SK-N-SH treated with all-trans-retinoic acid at 6 μM for 48 hours (cell line): ENCODE measurements around the gene NCOA6.

Source experiments
- ATAC-seq: fragments of 200-7000 bp; cut with Tn5 transposase; 3 replicates; pipeline ENCODE4 v1.9.1; 2020; ENCODE audit warnings: mild to moderate bottlenecking, moderate library complexity
- ARNTL ChIP-seq: fragments of 450-650 bp; formaldehyde crosslinking; IDR thresholded peaks from 2 replicates; pipeline ENCODE4 v1.5.0; 2020; ENCODE audit warnings: low read depth, mild to moderate bottlenecking, moderate library complexity, borderline replicate concordance
- BACH2 ChIP-seq: fragments of 250-450 bp; sonication (Bioruptor Pico); IDR thresholded peaks from 2 replicates; pipeline ENCODE4 v1.9.0; 2021; ENCODE audit warnings: mild to moderate bottlenecking, borderline replicate concordance
- CSDC2 ChIP-seq: fragments of 250-450 bp; sonication (Bioruptor Pico); IDR thresholded peaks from 2 replicates; pipeline ENCODE4 v1.5.0; 2020; ENCODE audit warnings: mild to moderate bottlenecking, moderate library complexity
- GLIS3 ChIP-seq: fragments of 250-450 bp; sonication (Bioruptor Pico); IDR thresholded peaks from 2 replicates; pipeline ENCODE4 v1.5.0; 2020; ENCODE audit warnings: mild to moderate bottlenecking, moderate library complexity
- ISL1 ChIP-seq: fragments of 250-450 bp; sonication (Bioruptor Pico); IDR thresholded peaks from 2 replicates; pipeline ENCODE4 v2.1.2; 2022; ENCODE audit warnings: mild to moderate bottlenecking, moderate library complexity
- OSR1 ChIP-seq: fragments of 250-450 bp; sonication (Bioruptor Pico); IDR thresholded peaks from 2 replicates; pipeline ENCODE4 v1.8.0; 2022; ENCODE audit warnings: moderate library complexity, mild to moderate bottlenecking, inconsistent platforms
- PPARA ChIP-seq: fragments of 250-450 bp; sonication (Bioruptor Pico); IDR thresholded peaks from 2 replicates; pipeline ENCODE4 v1.5.0; 2020; ENCODE audit warnings: mild to moderate bottlenecking, borderline replicate concordance
- RARB ChIP-seq: fragments of 250-450 bp; sonication (Bioruptor Pico); IDR thresholded peaks from 2 replicates; pipeline ENCODE4 v1.8.0; 2021; ENCODE audit warnings: mild to moderate bottlenecking, moderate library complexity
- TCF4 ChIP-seq: fragments of 250-450 bp; sonication (Bioruptor Pico); IDR thresholded peaks from 2 replicates; pipeline ENCODE4 v1.8.0; 2021; ENCODE audit warnings: mild to moderate bottlenecking, moderate library complexity, borderline replicate concordance
- TOX ChIP-seq: fragments of 250-450 bp; sonication (Bioruptor Pico); IDR thresholded peaks from 2 replicates; pipeline ENCODE4 v1.8.0; 2021; ENCODE audit warnings: mild to moderate bottlenecking, moderate library complexity, borderline replicate concordance
- ZC3H10 ChIP-seq: fragments of 250-450 bp; sonication (Bioruptor Pico); IDR thresholded peaks from 2 replicates; pipeline ENCODE4 v1.5.1; 2021; ENCODE audit warnings: mild to moderate bottlenecking, moderate library complexity
- ZFP3 ChIP-seq: fragments of 250-450 bp; sonication (Bioruptor Pico); IDR thresholded peaks from 2 replicates; pipeline ENCODE4 v1.5.0; 2020; ENCODE audit warnings: mild to moderate bottlenecking, moderate library complexity
- ZFP30 ChIP-seq: fragments of 450-650 bp; formaldehyde crosslinking; IDR thresholded peaks from 2 replicates; pipeline ENCODE4 v1.5.0; 2022; ENCODE audit warnings: mild to moderate bottlenecking, moderate library complexity
- ZNF565 ChIP-seq: fragments of 450-650 bp; formaldehyde crosslinking; conservative IDR thresholded peaks from 2 replicates; pipeline ENCODE4 v1.5.0; 2020; ENCODE audit warnings: low read depth, mild to moderate bottlenecking, moderate library complexity
- ZNF70 ChIP-seq: fragments of 450-650 bp; formaldehyde crosslinking; IDR thresholded peaks from 2 replicates; pipeline ENCODE4 v1.5.0; 2020; ENCODE audit warnings: mild to moderate bottlenecking, moderate library complexity
- ZNF8 ChIP-seq: fragments of 450-650 bp; formaldehyde crosslinking; IDR thresholded peaks from 2 replicates; pipeline ENCODE4 v1.5.0; 2020; ENCODE audit warnings: mild to moderate bottlenecking, moderate library complexity
- TF ChIP-seq, protein P1 (sequence below): fragments of 250-450 bp; sonication (Bioruptor Pico); IDR thresholded peaks from 2 replicates; pipeline ENCODE4 v1.8.0; 2021; ENCODE audit warnings: low read depth, mild to moderate bottlenecking, moderate library complexity, borderline replicate concordance
- TF ChIP-seq, protein P2 (sequence below): fragments of 250-450 bp; sonication (Bioruptor Pico); IDR thresholded peaks from 2 replicates; pipeline ENCODE4 v1.5.1; 2020; ENCODE audit warnings: low read depth, mild to moderate bottlenecking, moderate library complexity
- TF ChIP-seq, protein P3 (sequence below): fragments of 250-450 bp; sonication (Bioruptor Pico); IDR thresholded peaks from 2 replicates; pipeline ENCODE4 v1.5.1; 2021; ENCODE audit warnings: mild to moderate bottlenecking, moderate library complexity

Gene NCOA6

DNA sequence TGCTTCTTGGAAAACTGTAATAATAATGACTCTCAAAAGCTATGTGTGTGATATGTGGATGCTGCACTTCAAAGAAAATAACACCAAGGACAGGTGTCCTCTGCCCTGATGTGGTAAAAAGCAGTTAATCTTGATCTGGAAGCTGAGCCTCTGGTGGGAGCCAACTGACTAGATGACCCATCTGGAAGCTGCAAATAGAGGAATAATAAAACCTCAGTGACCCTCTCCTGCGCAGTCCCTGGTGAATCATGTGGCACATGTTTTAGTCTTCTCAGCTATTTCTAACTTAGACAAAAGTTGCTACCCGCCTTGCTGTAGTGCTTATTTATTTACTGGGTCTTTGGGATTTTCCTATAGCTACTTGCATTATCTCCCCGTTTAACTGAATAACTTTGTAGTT is 74.0 kb downstream of the NCOA6 start:
- ATAC-seq: no peak
- no peak for TF ChIP-seq BACH2 (CRISPR knock-in tag)
- no peak for TF ChIP-seq TCF4 (CRISPR knock-in tag)
- TF ChIP-seq TOX (CRISPR knock-in tag): no peak
- no peak for TF ChIP-seq ZFP30
- no peak for TF ChIP-seq CSDC2 (CRISPR knock-in tag)
- no peak for TF ChIP-seq RARB
- no peak for TF ChIP-seq ZNF565 (CRISPR knock-in tag)
- TF ChIP-seq GLIS3: no peak
- no peak for TF ChIP-seq ZFP3

DNA sequence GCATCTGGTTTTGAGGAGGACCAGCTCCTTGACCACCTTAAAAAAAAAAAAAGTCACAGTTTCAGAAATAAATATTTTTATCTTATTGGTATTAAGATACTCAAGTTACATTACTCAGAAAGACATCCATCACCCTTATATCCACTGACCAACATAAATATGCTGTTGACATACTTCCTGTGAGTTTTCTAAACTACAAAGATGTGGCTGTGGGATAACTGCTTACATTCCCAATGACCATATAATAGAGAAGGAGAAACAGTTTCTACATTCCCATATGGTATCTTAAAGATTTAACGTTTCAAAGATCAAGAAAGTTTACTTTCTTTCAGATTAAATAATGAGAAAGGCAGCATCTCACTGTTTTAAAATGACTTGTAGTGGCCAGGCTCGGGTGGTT is 75.0 kb downstream of the NCOA6 start:
- TF ChIP-seq ZNF565 (CRISPR knock-in tag) (no peak), TCF4 (CRISPR knock-in tag) (no peak), BACH2 (CRISPR knock-in tag) (no peak), ISL1 (no peak), ZFP3 (no peak), ARNTL (CRISPR knock-in tag) (no peak), TOX (CRISPR knock-in tag) (no peak), RARB (no peak), ZNF8 (no peak), ZNF70 (CRISPR knock-in tag) (no peak)
- TF ChIP-seq, protein P1, sequence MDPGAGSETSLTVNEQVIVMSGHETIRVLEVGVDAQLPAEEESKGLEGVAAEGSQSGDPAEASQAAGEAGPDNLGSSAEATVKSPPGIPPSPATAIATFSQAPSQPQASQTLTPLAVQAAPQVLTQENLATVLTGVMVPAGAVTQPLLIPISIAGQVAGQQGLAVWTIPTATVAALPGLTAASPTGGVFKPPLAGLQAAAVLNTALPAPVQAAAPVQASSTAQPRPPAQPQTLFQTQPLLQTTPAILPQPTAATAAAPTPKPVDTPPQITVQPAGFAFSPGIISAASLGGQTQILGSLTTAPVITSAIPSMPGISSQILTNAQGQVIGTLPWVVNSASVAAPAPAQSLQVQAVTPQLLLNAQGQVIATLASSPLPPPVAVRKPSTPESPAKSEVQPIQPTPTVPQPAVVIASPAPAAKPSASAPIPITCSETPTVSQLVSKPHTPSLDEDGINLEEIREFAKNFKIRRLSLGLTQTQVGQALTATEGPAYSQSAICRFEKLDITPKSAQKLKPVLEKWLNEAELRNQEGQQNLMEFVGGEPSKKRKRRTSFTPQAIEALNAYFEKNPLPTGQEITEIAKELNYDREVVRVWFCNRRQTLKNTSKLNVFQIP (CRISPR knock-in tag): no peak
- TF ChIP-seq, protein P2, sequence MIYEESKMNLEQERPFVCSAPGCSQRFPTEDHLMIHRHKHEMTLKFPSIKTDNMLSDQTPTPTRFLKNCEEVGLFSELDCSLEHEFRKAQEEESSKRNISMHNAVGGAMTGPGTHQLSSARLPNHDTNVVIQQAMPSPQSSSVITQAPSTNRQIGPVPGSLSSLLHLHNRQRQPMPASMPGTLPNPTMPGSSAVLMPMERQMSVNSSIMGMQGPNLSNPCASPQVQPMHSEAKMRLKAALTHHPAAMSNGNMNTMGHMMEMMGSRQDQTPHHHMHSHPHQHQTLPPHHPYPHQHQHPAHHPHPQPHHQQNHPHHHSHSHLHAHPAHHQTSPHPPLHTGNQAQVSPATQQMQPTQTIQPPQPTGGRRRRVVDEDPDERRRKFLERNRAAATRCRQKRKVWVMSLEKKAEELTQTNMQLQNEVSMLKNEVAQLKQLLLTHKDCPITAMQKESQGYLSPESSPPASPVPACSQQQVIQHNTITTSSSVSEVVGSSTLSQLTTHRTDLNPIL (CRISPR knock-in tag): no peak
- no peak for ATAC-seq

DNA sequence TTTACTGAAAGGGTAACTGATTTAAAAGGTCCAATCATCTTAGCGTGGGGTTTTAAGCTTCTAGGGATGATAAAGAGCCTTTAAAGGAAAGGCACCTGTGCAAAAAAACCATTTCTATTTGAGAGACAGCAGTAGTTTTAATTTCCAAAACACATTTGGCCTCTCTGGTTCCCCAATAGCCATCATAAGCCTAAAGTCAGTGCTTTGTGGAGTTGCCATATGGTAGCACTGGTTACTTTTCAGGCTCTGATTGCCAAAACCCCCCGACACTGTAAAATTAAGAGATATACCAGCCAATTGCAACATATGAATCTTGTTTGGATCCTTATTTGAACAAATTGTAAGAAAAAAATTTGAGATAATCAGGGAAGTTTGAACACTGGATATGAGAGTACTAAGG is 76.7 kb downstream of the NCOA6 start:
- no peak for ATAC-seq
- no peak for TF ChIP-seq ZNF70 (CRISPR knock-in tag)
- TF ChIP-seq ZFP3: no peak
- TF ChIP-seq BACH2 (CRISPR knock-in tag): no peak
- TF ChIP-seq ZNF565 (CRISPR knock-in tag): no peak
- no peak for TF ChIP-seq RARB
- TF ChIP-seq PPARA (CRISPR knock-in tag): no peak
- TF ChIP-seq TCF4 (CRISPR knock-in tag): no peak
- TF ChIP-seq, protein P3, sequence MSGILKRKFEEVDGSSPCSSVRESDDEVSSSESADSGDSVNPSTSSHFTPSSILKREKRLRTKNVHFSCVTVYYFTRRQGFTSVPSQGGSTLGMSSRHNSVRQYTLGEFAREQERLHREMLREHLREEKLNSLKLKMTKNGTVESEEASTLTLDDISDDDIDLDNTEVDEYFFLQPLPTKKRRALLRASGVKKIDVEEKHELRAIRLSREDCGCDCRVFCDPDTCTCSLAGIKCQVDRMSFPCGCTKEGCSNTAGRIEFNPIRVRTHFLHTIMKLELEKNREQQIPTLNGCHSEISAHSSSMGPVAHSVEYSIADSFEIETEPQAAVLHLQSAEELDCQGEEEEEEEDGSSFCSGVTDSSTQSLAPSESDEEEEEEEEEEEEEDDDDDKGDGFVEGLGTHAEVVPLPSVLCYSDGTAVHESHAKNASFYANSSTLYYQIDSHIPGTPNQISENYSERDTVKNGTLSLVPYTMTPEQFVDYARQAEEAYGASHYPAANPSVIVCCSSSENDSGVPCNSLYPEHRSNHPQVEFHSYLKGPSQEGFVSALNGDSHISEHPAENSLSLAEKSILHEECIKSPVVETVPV (CRISPR knock-in tag): no peak

DNA sequence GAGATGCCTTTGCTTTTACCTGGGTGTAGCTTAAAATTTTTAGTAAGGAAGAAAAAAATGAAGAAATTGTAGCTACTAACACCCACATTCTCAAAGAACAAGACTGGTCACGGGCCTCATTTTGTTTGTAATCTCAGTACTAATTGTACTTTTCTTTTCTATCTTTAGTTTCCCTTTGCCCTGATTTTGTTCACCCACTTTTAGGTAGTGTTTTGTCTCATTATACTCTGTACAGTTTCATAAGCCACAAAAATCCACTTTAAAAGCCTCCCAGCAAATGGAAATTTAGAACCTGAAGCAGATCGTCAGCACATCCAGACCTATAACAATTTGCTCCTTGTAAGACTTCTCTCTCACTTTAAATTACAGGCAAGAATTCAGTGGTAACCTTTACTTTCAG is 78.0 kb downstream of the NCOA6 start:
- ATAC-seq: no peak
- TF ChIP-seq ZNF70 (CRISPR knock-in tag) (no peak), ZC3H10 (CRISPR knock-in tag) (no peak)

DNA sequence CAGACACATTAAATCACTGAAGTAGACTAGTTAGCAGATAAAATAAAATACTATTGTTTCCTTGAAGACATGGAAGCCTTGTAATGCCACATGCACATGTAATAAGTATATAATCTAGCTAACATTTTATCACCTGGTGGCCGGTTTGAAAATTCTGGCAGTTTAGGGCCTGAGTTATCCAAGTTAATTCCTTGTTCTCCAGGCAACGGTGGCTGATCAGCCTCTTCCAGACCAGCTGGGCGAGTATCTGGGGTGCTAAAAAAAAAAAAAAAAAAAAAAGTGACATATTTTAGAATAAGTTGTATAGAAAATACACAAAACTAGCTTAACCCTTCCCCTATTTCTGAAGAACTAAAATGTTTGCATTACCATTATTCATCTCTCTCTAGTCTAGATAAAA is 78.8 kb downstream of the NCOA6 start:
- TF ChIP-seq OSR1 (CRISPR knock-in tag) (no peak), ZFP30 (no peak), ZNF70 (CRISPR knock-in tag) (no peak), ZFP3 (no peak), RARB (no peak), TCF4 (CRISPR knock-in tag) (no peak), BACH2 (CRISPR knock-in tag) (no peak)
- TF ChIP-seq, protein P1 (CRISPR knock-in tag): no peak
- TF ChIP-seq, protein P2 (CRISPR knock-in tag): no peak
- ATAC-seq: no peak
